Tibial artery (tissue), 4 donors: ENCODE measurements around the gene TMEM125.
A peak's percentile ranks its signal among the peaks of the same experiment; 100 is the strongest.

ENCODE experiments used
- DNase-seq, 2 donors: peaks; one replicate each; pipeline ENCODE4 v3.0.0-alpha.2; 2019
- H3K27ac ChIP-seq, 2 donors: fragments of 200-600 bp; sonication (generic) in 1 of 2; 1 replicate in 1 of 2; 2 replicates in 1 of 2; pipeline ENCODE4 v1.5.1; 2018 to 2019; ENCODE audit warnings: mild to moderate bottlenecking in 1 of 2
- H3K27me3 ChIP-seq, 2 donors: fragments of 200-600 bp; sonication (generic) in 1 of 2; one replicate each; pipeline versions ENCODE4 v1.5.1 to v1.6.0; 2016 to 2019
- H3K36me3 ChIP-seq, 3 donors: fragments of 200-600 bp; sonication (generic) in 2 of 3; one replicate each; pipeline ENCODE4 v1.5.1; 2016 to 2019; ENCODE audit warnings: mild to moderate bottlenecking in 2 of 3
- H3K4me1 ChIP-seq, 4 donors: fragments of 200-600 bp; sonication (generic) in 2 of 4; 1 replicate in 3 of 4; 2 replicates in 1 of 4; pipeline ENCODE4 v1.5.1; 2016 to 2019
- H3K4me3 ChIP-seq, 2 donors: fragments of 200-600 bp; sonication (generic) in 1 of 2; 1 replicate in 1 of 2; 2 replicates in 1 of 2; pipeline ENCODE4 v1.5.1; 2018 to 2019; ENCODE audit warnings: mild to moderate bottlenecking in 2 of 2
- H3K9me3 ChIP-seq, 3 donors: fragments of 200-600 bp; sonication (generic) in 1 of 3; one replicate each; pipeline ENCODE4 v1.5.1; 2016 to 2019
- intact Hi-C: fragments of 100-400 bp; cut with DNase I; formaldehyde crosslinking; loops from one replicate; pipeline ENCODE4 v1.15.0; 2023; ENCODE audit warnings: low total_unique reads
- TF ChIP-seq, protein P1 (sequence below), 2 experiments: fragments of 200-600 bp in 1 of 2; fragments of 450-650 bp in 1 of 2; IDR thresholded peaks; one replicate each; pipeline ENCODE4 v1.5.1; 2017 to 2019; ENCODE audit warnings: antibody characterized with exemption in 2 of 2, mild to moderate bottlenecking in 1 of 2, moderate library complexity in 1 of 2

The TMEM125 gene

DNA sequence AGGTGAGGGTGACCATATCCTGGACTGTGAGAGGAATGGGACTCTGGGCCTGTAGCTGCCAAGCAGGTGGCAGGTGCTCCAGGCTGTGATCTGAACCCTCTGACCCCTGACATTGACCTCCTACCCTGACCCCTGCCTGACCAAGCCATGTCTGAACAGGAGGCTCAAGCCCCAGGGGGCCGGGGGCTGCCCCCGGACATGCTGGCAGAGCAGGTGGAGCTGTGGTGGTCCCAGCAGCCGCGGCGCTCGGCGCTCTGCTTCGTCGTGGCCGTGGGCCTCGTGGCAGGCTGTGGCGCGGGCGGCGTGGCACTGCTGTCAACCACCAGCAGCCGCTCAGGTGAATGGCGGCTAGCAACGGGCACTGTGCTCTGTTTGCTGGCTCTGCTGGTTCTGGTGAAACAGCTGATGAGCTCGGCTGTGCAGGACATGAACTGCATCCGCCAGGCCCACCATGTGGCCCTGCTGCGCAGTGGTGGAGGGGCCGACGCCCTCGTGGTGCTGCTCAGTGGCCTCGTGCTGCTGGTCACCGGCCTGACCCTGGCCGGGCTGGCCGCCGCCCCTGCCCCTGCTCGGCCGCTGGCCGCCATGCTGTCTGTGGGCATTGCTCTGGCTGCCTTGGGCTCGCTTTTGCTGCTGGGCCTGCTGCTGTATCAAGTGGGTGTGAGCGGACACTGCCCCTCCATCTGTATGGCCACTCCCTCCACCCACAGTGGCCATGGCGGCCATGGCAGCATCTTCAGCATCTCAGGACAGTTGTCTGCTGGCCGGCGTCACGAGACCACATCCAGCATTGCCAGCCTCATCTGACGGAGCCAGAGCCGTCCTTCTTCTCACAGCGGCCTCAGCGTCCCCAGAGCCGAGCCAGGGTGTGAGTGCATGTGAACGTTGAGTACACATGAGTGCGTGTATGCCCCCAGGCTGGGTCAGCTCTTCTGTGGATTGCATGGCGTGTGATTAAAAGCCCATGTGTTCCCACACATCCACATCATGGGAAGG, 3.1 kb downstream of the TMEM125 start:
- TF ChIP-seq, protein P1, sequence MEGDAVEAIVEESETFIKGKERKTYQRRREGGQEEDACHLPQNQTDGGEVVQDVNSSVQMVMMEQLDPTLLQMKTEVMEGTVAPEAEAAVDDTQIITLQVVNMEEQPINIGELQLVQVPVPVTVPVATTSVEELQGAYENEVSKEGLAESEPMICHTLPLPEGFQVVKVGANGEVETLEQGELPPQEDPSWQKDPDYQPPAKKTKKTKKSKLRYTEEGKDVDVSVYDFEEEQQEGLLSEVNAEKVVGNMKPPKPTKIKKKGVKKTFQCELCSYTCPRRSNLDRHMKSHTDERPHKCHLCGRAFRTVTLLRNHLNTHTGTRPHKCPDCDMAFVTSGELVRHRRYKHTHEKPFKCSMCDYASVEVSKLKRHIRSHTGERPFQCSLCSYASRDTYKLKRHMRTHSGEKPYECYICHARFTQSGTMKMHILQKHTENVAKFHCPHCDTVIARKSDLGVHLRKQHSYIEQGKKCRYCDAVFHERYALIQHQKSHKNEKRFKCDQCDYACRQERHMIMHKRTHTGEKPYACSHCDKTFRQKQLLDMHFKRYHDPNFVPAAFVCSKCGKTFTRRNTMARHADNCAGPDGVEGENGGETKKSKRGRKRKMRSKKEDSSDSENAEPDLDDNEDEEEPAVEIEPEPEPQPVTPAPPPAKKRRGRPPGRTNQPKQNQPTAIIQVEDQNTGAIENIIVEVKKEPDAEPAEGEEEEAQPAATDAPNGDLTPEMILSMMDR (IDR thresholded peaks at IDR 0.05): no peak
- intact Hi-C loops: no loop called here
- Histone ChIP-seq H3K27ac (no peak overlapping the region), H3K9me3 (no peaks in the 10 kb centered on the region), H3K27me3 (peaks cover 0 to 36% of the 10 kb centered on the region in 2 donors), H3K36me3 (no peaks in the 10 kb centered on the region), H3K4me3 (no peak overlapping the region), H3K4me1 (peaks cover 0 to 17% (median 0%) of the 10 kb centered on the region in 4 donors)
- DNase-seq: peak in 1 of 2 donors; percentile 54

DNA sequence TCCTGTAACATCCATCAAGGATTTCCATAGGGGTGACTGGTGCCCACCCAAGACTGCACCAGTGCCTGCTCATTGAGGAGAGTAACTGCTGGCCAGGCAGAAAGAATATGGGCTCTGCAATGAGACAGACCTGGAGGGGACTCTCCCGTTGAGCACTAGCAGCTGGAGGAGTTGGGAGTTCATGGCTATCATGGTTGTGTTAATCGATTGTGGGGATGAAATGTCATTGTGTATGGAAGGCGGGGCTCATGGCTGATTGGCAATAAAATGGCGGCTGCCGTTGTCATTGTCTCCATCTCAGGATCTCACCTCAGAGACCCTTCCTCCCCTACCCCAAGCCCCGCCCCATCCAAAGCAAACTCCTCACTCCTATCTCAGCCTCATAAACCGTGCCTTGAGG, 3.9 kb downstream of the TMEM125 start:
- Histone ChIP-seq H3K9me3 (no peaks in the 10 kb centered on the region), H3K27ac (no peak overlapping the region), H3K4me1 (peaks cover 0 to 17% (median 0%) of the 10 kb centered on the region in 4 donors), H3K36me3 (no peaks in the 10 kb centered on the region), H3K4me3 (no peak overlapping the region), H3K27me3 (peaks cover 0 to 36% of the 10 kb centered on the region in 2 donors)
- peak in 1 of 2 donors; percentile 10 for DNase-seq
- intact Hi-C loops: no loop called here
- TF ChIP-seq, protein P1 (IDR thresholded peaks at IDR 0.05): no peak

DNA sequence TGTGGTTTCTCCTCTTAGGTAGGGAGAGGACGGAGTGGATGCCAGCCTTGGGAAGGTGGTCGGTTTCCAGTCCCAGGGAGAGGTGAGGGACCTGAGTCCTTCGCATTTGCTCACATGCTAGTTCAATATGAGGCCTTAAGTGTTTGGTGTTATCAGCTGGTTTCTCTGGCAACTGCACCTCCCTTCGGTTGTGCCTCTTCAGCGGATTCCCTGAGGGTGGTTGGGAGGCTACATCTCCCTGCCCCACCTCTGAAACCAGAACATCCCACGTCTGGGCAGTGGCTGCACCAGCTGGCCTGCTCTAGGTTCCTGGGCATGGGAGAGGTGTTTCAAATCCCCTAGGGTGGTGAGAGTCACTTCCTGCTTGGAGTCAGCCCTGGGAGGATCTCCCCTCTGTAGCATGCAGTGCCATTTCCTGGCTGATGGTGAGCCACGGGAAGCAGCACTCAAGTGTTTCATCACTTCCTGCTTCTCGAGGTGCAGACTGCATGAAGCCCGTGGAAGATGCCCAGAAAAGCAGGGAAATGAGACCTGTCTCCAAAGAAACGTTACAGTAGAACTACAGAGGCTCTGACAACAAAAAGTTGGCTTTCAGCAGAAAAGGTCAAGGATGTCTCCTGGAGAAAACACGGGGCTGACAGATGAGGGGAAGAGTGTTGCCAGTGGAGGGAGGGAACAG, 4.5 kb downstream of the TMEM125 start:
- peak in 1 of 2 donors; percentile 35 for DNase-seq
- TF ChIP-seq, protein P1 (IDR thresholded peaks at IDR 0.05): no peak
- Histone ChIP-seq H3K4me1 (peaks cover 0 to 17% (median 0%) of the 10 kb centered on the region in 4 donors), H3K27ac (no peak overlapping the region), H3K36me3 (no peaks in the 10 kb centered on the region), H3K4me3 (no peak overlapping the region), H3K9me3 (no peaks in the 10 kb centered on the region), H3K27me3 (peaks cover 0 to 33% of the 10 kb centered on the region in 2 donors)
- intact Hi-C loops: no loop called here

DNA sequence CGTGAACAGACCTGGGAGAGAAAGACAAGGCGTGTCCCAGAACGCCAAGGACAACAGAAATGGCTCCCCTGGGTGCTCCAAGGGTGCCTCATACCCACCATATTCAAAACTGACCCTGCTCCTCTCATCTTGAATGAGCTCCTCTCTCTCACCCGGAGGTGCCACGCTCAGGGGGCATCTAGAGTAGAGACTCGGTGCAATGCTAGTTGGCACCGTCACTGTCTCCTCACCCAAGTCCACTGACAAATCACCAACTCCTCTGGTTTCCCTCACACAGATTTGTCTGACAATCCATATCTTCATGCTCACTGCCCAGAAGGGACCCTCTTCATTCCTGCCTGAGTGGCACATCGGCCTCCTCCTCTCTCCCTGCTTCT, 5.0 kb downstream of the TMEM125 start:
- H3K27me3 ChIP-seq: peaks cover 0 to 27% of the 10 kb centered on the region in 2 donors
- TF ChIP-seq, protein P1 (IDR thresholded peaks at IDR 0.05): no peak
- H3K27ac ChIP-seq: no peak overlapping the region
- H3K9me3 ChIP-seq: no peaks in the 10 kb centered on the region
- intact Hi-C loops: no loop called here
- H3K4me1 ChIP-seq: peaks cover 0 to 17% (median 0%) of the 10 kb centered on the region in 4 donors
- peaks cover 0 to under 1% (median 0%) of the 10 kb centered on the region in 3 donors for H3K36me3 ChIP-seq
- no peak overlapping the region for H3K4me3 ChIP-seq
- DNase-seq: peak in 1 of 2 donors; percentile 34

DNA sequence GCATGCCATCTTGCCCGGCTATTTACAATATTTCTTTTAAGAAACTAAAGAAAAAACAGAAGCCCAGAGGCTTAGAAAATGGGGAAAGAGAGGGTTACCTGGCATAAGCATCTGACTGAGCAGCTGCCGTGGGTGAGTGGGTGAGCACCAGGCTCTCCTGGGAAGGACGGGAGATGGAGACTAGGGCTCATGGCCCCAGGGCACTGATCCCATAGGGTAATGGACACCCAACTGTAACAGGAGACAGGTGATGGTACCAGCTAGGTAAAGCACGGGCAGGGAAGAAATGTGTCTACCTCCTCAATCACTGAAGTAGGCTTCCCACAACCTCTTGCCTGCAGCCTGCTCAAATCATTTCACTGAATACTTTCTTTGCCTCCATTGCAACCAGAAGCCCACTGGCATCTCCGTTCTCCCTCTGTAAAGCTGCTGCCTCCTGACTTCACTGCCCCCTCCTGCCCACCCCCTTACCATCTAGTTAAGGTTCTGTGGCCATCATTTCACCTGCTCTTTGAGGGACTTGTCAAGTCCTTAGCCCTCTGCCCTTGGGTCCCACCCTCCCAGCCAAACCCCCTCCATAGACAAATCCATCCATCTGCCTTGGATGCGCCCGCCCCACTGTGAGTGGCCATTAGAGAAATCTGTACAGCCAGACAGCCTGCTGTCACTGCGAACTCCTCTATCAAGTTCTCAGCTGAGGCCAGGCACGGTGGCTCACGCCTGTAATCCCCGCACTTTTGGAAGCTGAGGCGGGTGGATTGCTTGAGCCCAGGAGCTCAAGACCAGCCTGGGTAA, 6.2 kb downstream of the TMEM125 start:
- Histone ChIP-seq H3K4me3 (no peak overlapping the region), H3K36me3 (peaks cover 0 to 5% (median 0%) of the 10 kb centered on the region in 3 donors), H3K27ac (no peak overlapping the region), H3K9me3 (no peaks in the 10 kb centered on the region), H3K4me1 (peaks cover 0 to 8% (median 0%) of the 10 kb centered on the region in 4 donors), H3K27me3 (peaks cover 0 to 16% of the 10 kb centered on the region in 2 donors)
- intact Hi-C loops: no loop called here
- TF ChIP-seq, protein P1 (IDR thresholded peaks at IDR 0.05): no peak
- DNase-seq: peak in 1 of 2 donors; percentile 33
